ENCODE results near the gene AFDN.

DNA sequence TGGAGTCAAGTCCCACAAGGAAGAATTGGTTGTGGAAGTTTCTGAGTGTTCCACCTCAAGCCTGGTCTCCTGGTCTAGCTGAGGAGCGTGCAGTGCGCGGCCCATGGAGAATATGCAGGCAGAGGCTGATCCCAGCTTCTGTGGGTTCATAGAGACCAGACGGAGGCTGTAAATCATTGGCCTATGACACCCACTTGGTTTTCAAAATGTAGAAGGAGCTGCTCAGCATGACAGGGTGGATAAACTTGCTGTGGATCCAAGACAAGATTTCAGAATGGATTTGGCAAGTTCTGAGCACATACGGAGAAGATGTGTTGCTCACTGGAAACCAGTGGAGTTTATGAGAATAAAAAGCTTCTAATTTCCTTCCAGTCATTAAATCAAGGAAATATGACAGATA lies 171.5 kb downstream of the AFDN start:
- TF ChIP-seq MLX (CRISPR knock-in tag; IDR thresholded peaks at IDR 0.05) (no peak), E2F1 (CRISPR knock-in tag; IDR thresholded peaks at IDR 0.05) (no peak), CREB1 (CRISPR knock-in tag; IDR thresholded peaks at IDR 0.05) (no peak), CREM (CRISPR knock-in tag; IDR thresholded peaks at IDR 0.05) (no peak)
- TF ChIP-seq, protein P1, sequence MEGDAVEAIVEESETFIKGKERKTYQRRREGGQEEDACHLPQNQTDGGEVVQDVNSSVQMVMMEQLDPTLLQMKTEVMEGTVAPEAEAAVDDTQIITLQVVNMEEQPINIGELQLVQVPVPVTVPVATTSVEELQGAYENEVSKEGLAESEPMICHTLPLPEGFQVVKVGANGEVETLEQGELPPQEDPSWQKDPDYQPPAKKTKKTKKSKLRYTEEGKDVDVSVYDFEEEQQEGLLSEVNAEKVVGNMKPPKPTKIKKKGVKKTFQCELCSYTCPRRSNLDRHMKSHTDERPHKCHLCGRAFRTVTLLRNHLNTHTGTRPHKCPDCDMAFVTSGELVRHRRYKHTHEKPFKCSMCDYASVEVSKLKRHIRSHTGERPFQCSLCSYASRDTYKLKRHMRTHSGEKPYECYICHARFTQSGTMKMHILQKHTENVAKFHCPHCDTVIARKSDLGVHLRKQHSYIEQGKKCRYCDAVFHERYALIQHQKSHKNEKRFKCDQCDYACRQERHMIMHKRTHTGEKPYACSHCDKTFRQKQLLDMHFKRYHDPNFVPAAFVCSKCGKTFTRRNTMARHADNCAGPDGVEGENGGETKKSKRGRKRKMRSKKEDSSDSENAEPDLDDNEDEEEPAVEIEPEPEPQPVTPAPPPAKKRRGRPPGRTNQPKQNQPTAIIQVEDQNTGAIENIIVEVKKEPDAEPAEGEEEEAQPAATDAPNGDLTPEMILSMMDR (IDR thresholded peaks at IDR 0.05), result no peak
- TF ChIP-seq, protein P2, sequence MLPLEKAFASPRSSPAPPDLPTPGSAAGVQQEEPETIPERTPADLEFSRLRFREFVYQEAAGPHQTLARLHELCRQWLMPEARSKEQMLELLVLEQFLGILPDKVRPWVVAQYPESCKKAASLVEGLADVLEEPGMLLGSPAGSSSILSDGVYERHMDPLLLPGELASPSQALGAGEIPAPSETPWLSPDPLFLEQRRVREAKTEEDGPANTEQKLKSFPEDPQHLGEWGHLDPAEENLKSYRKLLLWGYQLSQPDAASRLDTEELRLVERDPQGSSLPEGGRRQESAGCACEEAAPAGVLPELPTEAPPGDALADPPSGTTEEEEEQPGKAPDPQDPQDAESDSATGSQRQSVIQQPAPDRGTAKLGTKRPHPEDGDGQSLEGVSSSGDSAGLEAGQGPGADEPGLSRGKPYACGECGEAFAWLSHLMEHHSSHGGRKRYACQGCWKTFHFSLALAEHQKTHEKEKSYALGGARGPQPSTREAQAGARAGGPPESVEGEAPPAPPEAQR (CRISPR knock-in tag; IDR thresholded peaks at IDR 0.05), result no peak
- TF ChIP-seq, protein P3, sequence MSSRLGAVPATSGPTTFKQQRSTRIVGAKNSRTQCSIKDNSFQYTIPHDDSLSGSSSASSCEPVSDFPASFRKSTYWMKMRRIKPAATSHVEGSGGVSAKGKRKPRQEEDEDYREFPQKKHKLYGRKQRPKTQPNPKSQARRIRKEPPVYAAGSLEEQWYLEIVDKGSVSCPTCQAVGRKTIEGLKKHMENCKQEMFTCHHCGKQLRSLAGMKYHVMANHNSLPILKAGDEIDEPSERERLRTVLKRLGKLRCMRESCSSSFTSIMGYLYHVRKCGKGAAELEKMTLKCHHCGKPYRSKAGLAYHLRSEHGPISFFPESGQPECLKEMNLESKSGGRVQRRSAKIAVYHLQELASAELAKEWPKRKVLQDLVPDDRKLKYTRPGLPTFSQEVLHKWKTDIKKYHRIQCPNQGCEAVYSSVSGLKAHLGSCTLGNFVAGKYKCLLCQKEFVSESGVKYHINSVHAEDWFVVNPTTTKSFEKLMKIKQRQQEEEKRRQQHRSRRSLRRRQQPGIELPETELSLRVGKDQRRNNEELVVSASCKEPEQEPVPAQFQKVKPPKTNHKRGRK (CRISPR knock-in tag; IDR thresholded peaks at IDR 0.05; ENCODE audit: borderline replicate concordance), result no peak
- TF ChIP-seq, protein P4, sequence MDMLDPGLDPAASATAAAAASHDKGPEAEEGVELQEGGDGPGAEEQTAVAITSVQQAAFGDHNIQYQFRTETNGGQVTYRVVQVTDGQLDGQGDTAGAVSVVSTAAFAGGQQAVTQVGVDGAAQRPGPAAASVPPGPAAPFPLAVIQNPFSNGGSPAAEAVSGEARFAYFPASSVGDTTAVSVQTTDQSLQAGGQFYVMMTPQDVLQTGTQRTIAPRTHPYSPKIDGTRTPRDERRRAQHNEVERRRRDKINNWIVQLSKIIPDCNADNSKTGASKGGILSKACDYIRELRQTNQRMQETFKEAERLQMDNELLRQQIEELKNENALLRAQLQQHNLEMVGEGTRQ (CRISPR knock-in tag; IDR thresholded peaks at IDR 0.05), result no peak
